ENCODE data around the gene KAZN. TPM values are rescaled to one million over a fixed set of nuclear protein-coding genes. Genes with fewer than 3 reads are reported as not detected.

KAZN gene
- total RNA-seq, 1 experiment from 2014 or later: 1.6 TPM

GRCh38 chr1:15156807-15157380 lies 558.4 kb downstream of the KAZN start:
- no peak for DNase-seq (ENCODE audit: low spot score)

GRCh38 chr1:15157524-15158399 lies 559.3 kb downstream of the KAZN start:
- no peak for DNase-seq (ENCODE audit: low spot score)

- no peak for DNase-seq (ENCODE audit: low spot score)
These were observed 560.2 kb downstream of the KAZN start for GRCh38 chr1:15158506-15159165.

- no peak for DNase-seq (ENCODE audit: low spot score)
These were observed 560.7 kb downstream of the KAZN start for GRCh38 chr1:15159166-15159555.

DNA sequence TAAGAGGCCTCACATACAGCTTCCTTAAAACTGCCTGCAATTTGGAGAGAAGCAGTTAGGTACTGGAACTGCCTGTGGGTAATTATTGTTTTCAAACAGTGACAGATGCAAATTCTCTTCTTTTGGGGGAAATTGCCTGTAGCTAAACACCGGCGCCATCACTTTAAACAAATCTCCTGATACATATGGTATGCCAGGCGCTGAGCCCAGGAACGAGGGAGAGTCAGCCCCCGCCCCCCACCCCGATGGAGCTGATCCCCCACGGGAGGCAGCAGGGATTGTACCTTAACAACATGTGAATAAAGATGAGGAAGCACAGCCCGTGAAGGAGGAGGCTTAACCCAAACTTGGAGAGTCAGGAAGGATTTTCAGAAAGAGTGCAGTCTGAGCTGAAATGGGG lies 562.1 kb downstream of the KAZN start:
- no peak for DNase-seq (ENCODE audit: low spot score)

DNA sequence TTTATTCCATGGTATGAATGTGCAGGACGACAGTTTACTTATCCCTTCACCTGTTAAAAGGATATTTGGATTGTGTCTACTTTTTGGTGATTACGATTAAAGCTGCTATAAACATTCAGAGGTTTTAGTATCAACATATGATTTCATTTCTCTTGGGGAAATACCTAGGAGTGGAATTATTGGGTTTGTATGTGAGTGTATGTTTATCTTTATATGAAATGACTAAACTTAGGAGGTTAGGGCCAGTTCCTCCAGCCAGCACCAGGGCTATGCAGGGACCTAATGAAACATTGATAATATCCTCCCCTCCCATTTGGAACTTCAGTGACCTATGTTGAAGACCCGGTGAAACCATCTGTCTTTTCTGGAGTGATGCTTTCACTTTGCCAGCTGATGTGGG lies 568.9 kb downstream of the KAZN start:
- DNase-seq (ENCODE audit: low spot score): peak; percentile 74

All from H4 (cell line).